Neural crest cell (in vitro differentiated cells): Measurements from ENCODE around the gene GIGYF2. TPM values are rescaled to one million over a fixed set of nuclear protein-coding genes. Genes with fewer than 3 reads are reported as not detected.
A peak's percentile ranks its signal among the peaks of the same experiment; 100 is the strongest.

Experiments
- DNase-seq: peaks from one replicate; pipeline ENCODE4 v3.0.0; 2021; ENCODE audit warnings: low read depth, mixed read lengths, low spot score
- H3K27ac Mint-ChIP-seq: one replicate; pipeline ENCODE4 v1.8.0; 2021; ENCODE audit warnings: mild to moderate bottlenecking, mixed read lengths; ENCODE audit not compliant: unreplicated experiment
- H3K27me3 Mint-ChIP-seq: 2 replicates; pipeline ENCODE4 v1.8.0; 2021; ENCODE audit warnings: low read depth, mild to moderate bottlenecking, mixed read lengths
- H3K36me3 Mint-ChIP-seq: 2 replicates; pipeline ENCODE4 v1.8.0; 2021; ENCODE audit warnings: low read depth, mild to moderate bottlenecking, mixed read lengths
- H3K4me1 Mint-ChIP-seq: 2 replicates; pipeline ENCODE4 v1.8.0; 2021; ENCODE audit warnings: mixed read lengths
- H3K4me3 Mint-ChIP-seq: one replicate; pipeline ENCODE4 v1.8.0; 2021; ENCODE audit warnings: mild to moderate bottlenecking, mixed read lengths
- H3K9me3 Mint-ChIP-seq: 2 replicates; pipeline ENCODE4 v1.8.0; 2021; ENCODE audit warnings: mixed read lengths
- total RNA-seq: library from RNA; stranded (reverse); gene quantifications from 2 replicates; pipeline ENCODE4 v1.2.1, GENCODE V29; 2021
- TF ChIP-seq, protein P1 (sequence below): fragments of 200-600 bp; sonication (generic); conservative IDR thresholded peaks from 2 replicates; pipeline ENCODE4 v1.5.0; 2021; ENCODE audit warnings: antibody characterized with exemption, mild to moderate bottlenecking

The GIGYF2 gene
- total RNA-seq, 1 donor from 2014 or later, result 70.3 TPM

DNA sequence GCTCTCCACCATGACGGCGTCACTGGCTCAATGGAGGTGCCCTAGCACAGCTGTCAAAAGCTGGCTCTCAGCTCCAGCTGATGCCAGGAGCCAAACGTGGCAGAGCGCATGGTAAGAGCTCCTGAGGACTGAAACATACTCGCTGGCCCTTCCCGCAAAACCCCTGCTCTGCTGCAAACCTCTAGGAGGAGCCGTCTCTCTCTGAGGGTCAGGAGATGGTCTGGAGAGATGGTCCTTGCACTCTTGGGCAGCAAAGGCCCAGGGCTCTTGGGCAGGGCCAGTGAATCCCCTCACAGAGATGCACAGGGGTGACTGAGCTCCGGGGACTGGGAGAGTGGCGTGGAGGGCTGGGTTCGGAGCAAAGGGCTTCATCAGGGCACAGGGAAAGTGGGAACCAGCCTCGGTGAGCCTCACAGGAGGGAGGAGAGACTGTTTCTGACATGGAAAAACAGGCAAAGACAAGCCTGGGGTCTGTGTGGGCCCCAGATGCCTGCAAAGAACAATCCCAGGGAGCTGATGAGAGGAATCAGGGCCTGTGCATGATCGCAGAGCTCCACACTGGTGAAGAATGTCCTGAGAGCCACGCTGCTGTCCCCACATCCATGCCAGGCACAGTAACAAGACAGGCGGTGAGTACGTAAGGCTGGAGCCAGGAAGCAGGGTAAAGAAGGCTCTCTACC lies 190.2 kb downstream of the GIGYF2 start:
- DNase-seq, result no peak
- no peak overlapping the region for H3K4me3 Mint-ChIP-seq
- peaks cover 9% of the 10 kb centered on the region for H3K27me3 Mint-ChIP-seq
- peaks cover 21% of the 10 kb centered on the region for H3K4me1 Mint-ChIP-seq
- H3K36me3 Mint-ChIP-seq, result no peaks in the 10 kb centered on the region
- TF ChIP-seq, protein P1, sequence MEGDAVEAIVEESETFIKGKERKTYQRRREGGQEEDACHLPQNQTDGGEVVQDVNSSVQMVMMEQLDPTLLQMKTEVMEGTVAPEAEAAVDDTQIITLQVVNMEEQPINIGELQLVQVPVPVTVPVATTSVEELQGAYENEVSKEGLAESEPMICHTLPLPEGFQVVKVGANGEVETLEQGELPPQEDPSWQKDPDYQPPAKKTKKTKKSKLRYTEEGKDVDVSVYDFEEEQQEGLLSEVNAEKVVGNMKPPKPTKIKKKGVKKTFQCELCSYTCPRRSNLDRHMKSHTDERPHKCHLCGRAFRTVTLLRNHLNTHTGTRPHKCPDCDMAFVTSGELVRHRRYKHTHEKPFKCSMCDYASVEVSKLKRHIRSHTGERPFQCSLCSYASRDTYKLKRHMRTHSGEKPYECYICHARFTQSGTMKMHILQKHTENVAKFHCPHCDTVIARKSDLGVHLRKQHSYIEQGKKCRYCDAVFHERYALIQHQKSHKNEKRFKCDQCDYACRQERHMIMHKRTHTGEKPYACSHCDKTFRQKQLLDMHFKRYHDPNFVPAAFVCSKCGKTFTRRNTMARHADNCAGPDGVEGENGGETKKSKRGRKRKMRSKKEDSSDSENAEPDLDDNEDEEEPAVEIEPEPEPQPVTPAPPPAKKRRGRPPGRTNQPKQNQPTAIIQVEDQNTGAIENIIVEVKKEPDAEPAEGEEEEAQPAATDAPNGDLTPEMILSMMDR, result no peak
- H3K9me3 Mint-ChIP-seq, result no peaks in the 10 kb centered on the region
- no peak overlapping the region for H3K27ac Mint-ChIP-seq

DNA sequence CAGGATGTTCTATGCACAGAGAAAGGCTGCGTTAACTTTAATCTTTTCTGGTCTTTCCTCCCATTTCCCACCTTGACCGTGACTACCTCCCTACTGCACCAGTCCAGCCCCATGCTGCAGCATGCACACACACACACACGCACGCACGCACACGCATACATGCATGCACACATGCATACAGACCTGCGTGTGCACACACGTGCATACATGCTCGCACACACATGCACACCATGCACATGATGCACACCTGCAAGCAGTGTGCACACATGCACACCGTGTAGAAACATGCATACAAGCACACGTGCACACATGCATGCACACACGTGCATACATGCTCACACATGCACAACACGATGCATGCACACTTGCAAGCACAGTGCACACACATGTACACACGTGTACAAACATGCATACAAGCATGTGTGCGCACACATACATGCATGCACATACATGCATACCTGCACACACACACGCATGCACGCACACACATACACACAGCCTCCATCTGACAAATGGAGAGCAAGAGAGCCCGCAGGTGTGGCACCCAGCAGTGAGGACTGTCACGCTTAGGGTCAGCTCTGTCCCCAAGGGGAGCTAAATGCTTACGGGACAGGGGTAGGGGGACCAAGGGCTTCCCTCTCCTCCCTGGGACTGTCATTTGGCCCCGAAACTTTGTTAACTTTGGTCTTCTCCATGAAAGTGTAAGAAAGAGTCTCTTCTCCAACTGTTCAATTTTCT lies 191.1 kb downstream of the GIGYF2 start:
- H3K9me3 Mint-ChIP-seq, result no peaks in the 10 kb centered on the region
- no peaks in the 10 kb centered on the region for H3K36me3 Mint-ChIP-seq
- peaks cover 24% of the 10 kb centered on the region for H3K4me1 Mint-ChIP-seq
- TF ChIP-seq, protein P1, result no peak
- no peak for DNase-seq
- H3K27me3 Mint-ChIP-seq, result peaks cover 9% of the 10 kb centered on the region
- no peak overlapping the region for H3K4me3 Mint-ChIP-seq
- no peak overlapping the region for H3K27ac Mint-ChIP-seq

DNA sequence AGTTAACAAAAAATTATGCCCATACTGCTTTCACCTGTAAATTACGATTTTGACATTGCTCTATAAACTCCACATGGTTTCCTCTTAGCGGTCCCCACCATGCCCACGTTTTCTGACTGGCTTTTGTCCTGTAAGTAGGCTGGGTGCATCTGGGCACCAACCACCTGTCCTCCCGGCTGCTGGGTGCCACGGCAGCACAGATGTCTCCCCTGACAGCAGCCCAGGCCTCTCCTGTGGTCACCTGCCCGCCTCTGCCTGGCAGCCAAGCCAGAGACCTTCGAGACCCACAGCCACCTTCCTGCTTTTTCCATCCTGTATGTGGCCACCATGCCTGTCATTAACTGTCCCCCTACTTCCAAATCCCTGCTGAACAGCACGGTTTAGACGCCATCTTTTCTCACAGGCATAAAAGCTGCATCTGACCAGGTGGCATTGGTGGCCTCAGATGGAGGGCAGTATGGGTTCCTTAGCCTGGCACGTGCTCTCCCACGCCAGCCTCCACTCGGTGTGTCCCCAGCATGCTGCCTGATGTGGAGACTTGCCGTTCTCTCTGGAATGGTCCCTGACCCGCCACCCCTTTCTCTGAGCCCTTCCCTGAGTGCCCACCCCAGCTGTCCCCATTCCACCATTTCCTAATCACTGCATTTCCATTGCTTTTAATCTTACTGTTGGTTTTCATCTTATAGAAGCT lies 191.9 kb downstream of the GIGYF2 start:
- Mint-ChIP-seq H3K27ac (no peak overlapping the region), H3K27me3 (peaks cover 9% of the 10 kb centered on the region), H3K36me3 (no peaks in the 10 kb centered on the region), H3K4me3 (no peak overlapping the region), H3K9me3 (no peaks in the 10 kb centered on the region), H3K4me1 (peaks cover 24% of the 10 kb centered on the region)
- DNase-seq, result no peak
- TF ChIP-seq, protein P1, result no peak

DNA sequence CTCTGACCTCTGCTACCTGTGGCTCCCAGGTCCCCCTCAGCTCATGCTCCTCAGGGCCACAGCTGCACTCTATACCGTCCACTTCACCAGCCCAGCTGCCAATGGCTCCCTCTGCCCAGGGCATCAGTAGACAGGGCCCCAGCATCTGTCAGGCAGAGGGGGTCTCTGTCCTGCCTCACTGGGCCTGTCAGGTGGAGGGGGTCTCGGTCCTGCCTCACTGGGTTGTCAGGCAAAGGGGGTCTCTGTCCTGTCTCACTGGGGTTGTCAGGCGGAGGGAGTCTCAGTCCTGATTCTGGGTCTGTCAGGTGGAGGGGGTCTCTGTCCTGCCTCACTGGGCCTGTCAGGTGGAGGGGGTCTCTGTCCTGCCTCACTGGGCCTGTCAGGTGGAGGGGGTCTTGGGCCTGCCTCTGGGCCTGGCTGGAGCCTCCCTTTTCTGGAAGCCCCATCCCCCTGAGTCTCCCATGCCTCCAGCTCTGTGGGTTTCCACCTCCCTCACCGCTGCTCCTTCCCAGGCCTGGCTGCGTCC lies 192.8 kb downstream of the GIGYF2 start:
- no peak overlapping the region for H3K4me3 Mint-ChIP-seq
- H3K27me3 Mint-ChIP-seq, result peaks cover 9% of the 10 kb centered on the region
- H3K9me3 Mint-ChIP-seq, result no peaks in the 10 kb centered on the region
- peaks cover 24% of the 10 kb centered on the region for H3K4me1 Mint-ChIP-seq
- DNase-seq, result no peak
- TF ChIP-seq, protein P1, result no peak
- no peak overlapping the region for H3K27ac Mint-ChIP-seq
- H3K36me3 Mint-ChIP-seq, result no peaks in the 10 kb centered on the region

DNA sequence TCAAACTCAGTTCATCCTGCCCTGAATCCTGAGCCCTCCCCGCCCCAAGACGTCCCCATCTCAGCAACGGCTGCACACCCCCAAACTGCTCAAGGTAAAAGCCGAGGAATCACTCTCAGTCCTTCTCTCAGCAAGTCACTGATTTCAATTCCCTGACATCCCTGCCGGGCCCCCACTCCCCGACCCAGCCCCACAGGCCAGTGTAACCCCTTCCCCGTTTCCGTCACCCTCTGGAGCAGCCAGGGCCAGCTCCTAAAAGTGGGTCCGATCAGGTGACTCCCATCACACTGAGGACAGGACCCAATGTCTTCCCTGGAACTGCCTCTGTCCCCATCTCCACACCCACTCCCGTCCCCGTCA lies 193.4 kb downstream of the GIGYF2 start:
- TF ChIP-seq, protein P1, result no peak
- DNase-seq, result no peak
- Mint-ChIP-seq H3K9me3 (no peaks in the 10 kb centered on the region), H3K36me3 (no peaks in the 10 kb centered on the region), H3K27me3 (peaks cover 9% of the 10 kb centered on the region), H3K4me1 (peaks cover 24% of the 10 kb centered on the region), H3K27ac (peak overlapping the region; percentile 64), H3K4me3 (no peak overlapping the region)
